ENCODE results near the gene TALDO1.

The TALDO1 gene

DNA sequence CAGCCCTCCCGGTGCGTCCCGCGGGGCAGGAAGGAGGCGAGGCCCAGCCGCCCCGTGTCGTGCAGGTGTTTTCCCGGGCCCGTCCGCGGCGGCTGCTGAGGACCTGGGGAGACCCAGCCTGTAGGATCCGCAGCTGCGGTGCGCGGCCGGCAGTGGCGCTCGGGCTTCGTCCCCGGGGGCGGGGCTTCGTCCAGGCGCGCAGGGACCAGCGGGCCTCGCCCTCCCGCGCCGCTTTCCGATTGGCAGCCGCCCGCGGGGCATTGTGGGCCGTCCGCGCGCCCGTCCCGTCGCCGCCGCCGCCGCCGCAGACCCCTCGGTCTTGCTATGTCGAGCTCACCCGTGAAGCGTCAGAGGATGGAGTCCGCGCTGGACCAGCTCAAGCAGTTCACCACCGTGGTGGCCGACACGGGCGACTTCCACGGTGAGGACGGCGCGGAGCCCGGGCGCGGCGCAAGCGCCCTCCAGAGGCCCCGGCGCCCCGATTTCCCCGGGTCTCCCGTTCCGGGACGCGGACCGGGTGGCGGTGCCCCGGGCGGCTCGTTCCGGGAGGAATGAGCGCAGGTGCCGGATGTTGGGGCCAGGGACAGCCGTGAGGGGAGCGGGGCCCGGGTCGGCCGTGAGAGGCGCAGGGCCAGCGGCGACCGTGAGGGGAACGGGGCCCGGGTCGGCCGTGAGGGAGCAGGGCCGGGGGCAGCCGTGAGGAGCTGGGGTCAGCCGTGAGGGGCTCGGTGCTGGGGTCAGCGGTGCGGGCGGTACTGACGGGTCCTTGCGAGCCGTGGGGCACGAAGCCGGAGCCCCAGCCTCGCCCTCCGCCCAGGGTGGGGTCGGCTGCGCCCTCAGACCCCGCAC is at the start of gene TALDO1:
Gene TALDO1, plus strand, starts transcription at position 307 of the 849 bp plus-strand sequence. Its CDS starts 18 bp downstream, at position 325.
- TF ChIP-seq, protein P1, sequence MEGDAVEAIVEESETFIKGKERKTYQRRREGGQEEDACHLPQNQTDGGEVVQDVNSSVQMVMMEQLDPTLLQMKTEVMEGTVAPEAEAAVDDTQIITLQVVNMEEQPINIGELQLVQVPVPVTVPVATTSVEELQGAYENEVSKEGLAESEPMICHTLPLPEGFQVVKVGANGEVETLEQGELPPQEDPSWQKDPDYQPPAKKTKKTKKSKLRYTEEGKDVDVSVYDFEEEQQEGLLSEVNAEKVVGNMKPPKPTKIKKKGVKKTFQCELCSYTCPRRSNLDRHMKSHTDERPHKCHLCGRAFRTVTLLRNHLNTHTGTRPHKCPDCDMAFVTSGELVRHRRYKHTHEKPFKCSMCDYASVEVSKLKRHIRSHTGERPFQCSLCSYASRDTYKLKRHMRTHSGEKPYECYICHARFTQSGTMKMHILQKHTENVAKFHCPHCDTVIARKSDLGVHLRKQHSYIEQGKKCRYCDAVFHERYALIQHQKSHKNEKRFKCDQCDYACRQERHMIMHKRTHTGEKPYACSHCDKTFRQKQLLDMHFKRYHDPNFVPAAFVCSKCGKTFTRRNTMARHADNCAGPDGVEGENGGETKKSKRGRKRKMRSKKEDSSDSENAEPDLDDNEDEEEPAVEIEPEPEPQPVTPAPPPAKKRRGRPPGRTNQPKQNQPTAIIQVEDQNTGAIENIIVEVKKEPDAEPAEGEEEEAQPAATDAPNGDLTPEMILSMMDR (IDR thresholded peaks at IDR 0.05; ENCODE audit: insufficient read depth, low read depth, low read length, missing control alignments), result no peak
- H3K4me3 ChIP-seq (ENCODE audit: low read depth, low read length), result peak within 1 kb of the TSS; percentile 74
- peak; percentile 93 for DNase-seq (ENCODE audit: low read depth)

DNA sequence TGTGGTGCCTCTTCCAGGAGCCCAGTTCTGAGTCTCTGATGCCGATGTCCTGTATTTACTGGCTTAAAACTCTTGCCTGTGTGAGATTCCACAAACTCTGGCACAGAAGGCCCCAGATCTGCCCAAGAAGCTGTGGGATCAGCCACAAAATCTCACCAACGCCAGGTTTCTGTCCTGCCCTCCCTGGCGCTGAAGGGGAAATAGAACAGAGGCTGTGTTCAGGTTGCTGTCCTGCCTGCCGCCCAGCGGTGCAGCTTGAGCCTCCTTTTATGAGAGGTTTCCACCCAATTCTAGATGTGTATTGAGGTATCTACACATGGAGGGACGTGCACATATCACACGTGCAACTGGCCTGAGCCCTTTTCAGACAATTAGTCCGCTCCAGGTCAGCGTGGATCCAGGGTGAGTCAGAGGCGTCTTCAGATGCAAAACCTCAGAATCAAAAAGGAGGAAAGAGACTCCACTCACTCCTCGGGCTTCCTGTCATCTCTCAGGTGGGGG is 49.4 kb upstream of the TALDO1 start:
- TF ChIP-seq, protein P1 (IDR thresholded peaks at IDR 0.05; ENCODE audit: insufficient read depth, low read depth, low read length, missing control alignments), result no peak
- no peak for DNase-seq (ENCODE audit: low read depth)

DNA sequence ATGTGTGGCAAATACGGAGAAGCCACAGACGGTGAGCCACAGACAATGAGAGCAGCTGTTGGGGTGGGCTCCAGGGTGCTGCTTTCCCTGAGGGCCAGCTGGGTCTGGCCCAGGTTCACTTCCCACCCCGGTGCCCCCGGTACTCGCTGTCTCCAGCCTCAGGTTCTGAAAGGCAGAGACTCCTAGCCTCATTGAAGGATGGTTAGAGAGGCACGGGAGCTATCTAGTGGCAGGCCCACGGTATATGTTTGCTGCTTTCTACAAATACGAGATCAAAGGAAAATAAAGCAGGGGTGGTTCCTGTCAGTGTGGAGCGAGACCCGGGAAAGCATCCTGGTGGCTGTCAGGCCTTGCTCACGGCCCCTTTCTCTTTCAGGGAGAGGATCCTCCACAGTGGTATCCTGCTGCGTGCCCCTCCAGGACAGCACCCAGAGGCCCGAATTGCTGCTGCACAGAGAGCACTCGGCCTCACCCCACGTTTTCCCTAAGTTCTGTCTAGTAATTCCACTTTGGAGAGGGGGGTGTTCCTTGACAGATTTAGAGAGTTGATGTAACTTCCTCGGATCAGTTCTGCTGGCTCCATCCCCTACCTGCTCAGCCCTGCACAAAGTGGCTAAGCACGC is 48.7 kb upstream of the TALDO1 start:
- DNase-seq (ENCODE audit: low read depth), result no peak
- H3K4me3 ChIP-seq (ENCODE audit: low read depth, low read length), result no peak overlapping the region
- TF ChIP-seq, protein P1 (IDR thresholded peaks at IDR 0.05; ENCODE audit: insufficient read depth, low read depth, low read length, missing control alignments), result no peak

More for the DNA sequence above, 49.4 kb upstream of the TALDO1 start:
- no peak overlapping the region for H3K4me3 ChIP-seq (ENCODE audit: low read depth, low read length)

DNA sequence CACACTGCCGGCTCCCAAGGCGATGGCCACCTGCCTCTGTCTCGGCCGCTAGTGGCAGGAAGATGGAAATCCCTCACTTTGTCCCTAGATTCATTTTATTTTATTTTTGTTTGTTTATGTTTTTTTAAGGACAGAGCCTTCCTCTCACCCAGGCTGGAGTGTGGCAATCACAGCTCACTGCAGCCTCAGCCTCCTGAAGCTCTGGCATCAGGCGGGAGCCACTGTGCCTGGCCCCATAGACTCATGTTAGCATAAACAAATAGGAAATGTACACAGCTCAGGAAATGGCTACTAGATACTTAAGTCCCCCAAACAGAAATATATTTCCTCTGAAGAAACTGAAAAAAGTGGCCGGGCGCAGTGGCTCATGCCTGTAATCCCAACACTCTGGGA is 48.2 kb upstream of the TALDO1 start:
- TF ChIP-seq, protein P1 (IDR thresholded peaks at IDR 0.05; ENCODE audit: insufficient read depth, low read depth, low read length, missing control alignments), result no peak
- H3K4me3 ChIP-seq (ENCODE audit: low read depth, low read length), result no peak overlapping the region
- DNase-seq (ENCODE audit: low read depth), result no peak

DNA sequence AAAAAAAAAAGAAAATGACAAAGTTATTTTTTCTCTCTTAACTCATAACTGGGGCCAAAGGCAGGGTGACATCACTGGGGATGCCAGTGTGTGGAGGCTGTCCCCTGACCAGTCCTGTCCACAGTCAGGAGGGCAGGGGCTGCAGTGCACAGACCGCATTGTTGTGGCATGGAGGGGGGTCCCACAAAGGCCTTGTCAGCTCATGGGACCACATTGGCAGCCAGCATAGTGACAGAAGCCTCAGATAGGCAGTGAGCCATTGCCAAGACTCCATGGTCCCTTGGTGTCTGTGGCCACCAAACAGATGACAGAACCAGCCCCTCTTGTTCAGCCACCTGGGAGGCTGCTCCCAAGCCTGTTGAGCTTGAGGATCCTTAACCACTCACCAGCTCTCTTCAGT is 47.5 kb upstream of the TALDO1 start:
- no peak for DNase-seq (ENCODE audit: low read depth)
- no peak overlapping the region for H3K4me3 ChIP-seq (ENCODE audit: low read depth, low read length)
- TF ChIP-seq, protein P1 (IDR thresholded peaks at IDR 0.05; ENCODE audit: insufficient read depth, low read depth, low read length, missing control alignments), result no peak

DNA sequence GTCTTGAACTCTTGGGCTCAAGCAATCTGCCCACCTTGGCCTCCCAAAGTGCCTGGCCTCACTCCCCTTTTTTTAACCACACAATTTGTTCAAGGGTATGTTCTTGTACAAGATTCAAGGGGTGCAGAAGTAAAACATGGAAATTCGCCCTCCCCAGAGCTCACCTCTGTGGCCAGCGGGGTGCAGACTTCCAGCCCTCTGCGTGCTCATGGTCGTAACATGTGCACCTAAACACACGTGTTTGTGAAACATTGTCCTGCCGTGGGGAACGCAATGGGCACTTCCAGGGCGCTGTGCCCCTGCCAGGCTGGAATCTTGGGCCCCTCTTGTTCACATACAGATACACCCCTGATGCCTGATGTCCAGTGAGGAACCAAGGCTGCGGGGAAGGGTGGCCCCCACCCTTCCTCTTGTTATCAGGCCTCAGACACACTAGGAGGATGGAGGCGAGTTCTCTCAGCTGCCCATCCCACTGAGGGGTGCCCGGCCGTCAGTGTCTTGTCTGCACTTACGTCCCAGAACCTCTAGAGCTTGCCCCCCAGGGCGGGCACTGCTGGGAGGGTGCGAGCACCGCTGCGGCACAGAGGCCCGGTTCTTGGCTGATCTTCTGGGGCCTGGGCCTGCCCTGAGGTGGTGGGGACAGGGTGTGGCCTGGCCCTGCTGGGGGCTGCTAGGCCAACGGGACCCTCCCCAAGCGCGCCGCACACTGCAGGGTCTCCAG is 45.4 kb upstream of the TALDO1 start:
- no peak for DNase-seq (ENCODE audit: low read depth)
- H3K4me3 ChIP-seq (ENCODE audit: low read depth, low read length), result no peak overlapping the region
- TF ChIP-seq, protein P1 (IDR thresholded peaks at IDR 0.05; ENCODE audit: insufficient read depth, low read depth, low read length, missing control alignments), result no peak

All from GM12865 (cell line).